Thyroid gland (tissue), 4 donors: ENCODE data around the gene PROB1. TPM values are rescaled to one million over a fixed set of nuclear protein-coding genes. Genes with fewer than 3 reads are reported as not detected.
"Not testable (repeated sequence)": the region's sequence is repeated elsewhere in the genome, so short reads cannot be mapped to it uniquely, and the experiment has no call there.

Experiments used
- DNase-seq, 2 donors: peaks; one replicate each; pipeline ENCODE4 v3.0.0-alpha.2; 2019
- H3K27ac ChIP-seq, 3 donors: fragments of 200-600 bp; sonication (generic); 1 replicate in 2 of 3; 2 replicates in 1 of 3; pipeline ENCODE4 v1.5.1; 2016 to 2019; ENCODE audit warnings: mild to moderate bottlenecking in 1 of 3, moderate library complexity in 1 of 3
- H3K27me3 ChIP-seq: fragments of 200-600 bp; sonication (generic); one replicate; pipeline ENCODE4 v1.5.1; 2019
- H3K36me3 ChIP-seq, 2 donors: fragments of 200-600 bp; sonication (generic); one replicate each; pipeline ENCODE4 v1.5.1; 2016 to 2019
- H3K4me1 ChIP-seq, 2 donors: fragments of 200-600 bp; sonication (generic); one replicate each; pipeline ENCODE4 v1.5.1; 2017 to 2019
- H3K4me3 ChIP-seq, 3 donors: fragments of 200-600 bp; sonication (generic); replicated peaks in 1 of 3; 1 replicate in 2 of 3; 2 replicates in 1 of 3; pipeline ENCODE4 v1.5.1; 2016; ENCODE audit warnings: mild to moderate bottlenecking in 1 of 3
- H3K9me3 ChIP-seq: fragments of 200-600 bp; sonication (generic); one replicate; pipeline ENCODE4 v1.5.1; 2017
- CTCF ChIP-seq, 6 experiments: fragments of 200-600 bp in 3 of 6; fragments of 450-650 bp in 3 of 6; sonication (generic) in 3 of 6; IDR thresholded peaks; one replicate each; pipeline ENCODE4 v1.5.1; 2016 to 2019; ENCODE audit warnings: antibody characterized with exemption in 6 of 6, mild to moderate bottlenecking in 2 of 6, inconsistent platforms in 1 of 6, moderate library complexity in 1 of 6
- POLR2A ChIP-seq, 2 donors: fragments of 450-650 bp; IDR thresholded peaks; one replicate each; pipeline ENCODE4 v1.6.1; 2017; ENCODE audit warnings: antibody characterized with exemption in 2 of 2, mild to moderate bottlenecking in 2 of 2, moderate library complexity in 1 of 2
- WGBS, 2 donors: methylation state at CpG; one replicate each; pipeline ENCODE4 v1.1.5; 2017; 5-methylcytosine and 5-hydroxymethylcytosine counted together
- intact Hi-C: fragments of 100-400 bp; cut with DNase I; formaldehyde crosslinking; loops from one replicate; pipeline ENCODE4 v1.15.1; 2023
- total RNA-seq, 4 donors: library from RNA; depleted of rRNA; stranded (reverse); fragments of >200 nt; gene quantifications; one replicate each; pipeline ENCODE4 v1.2.3, GENCODE V29; 2016

Gene PROB1
- total RNA-seq, 4 donors from 2014 or later = 1.6 to 4.2 (median 1.9) TPM

GRCh38 chr5:139354186-139354585 is 40.7 kb downstream of the PROB1 start:
- Histone ChIP-seq H3K4me1 (peaks cover 7 to 12% of the 10 kb centered on the region in 2 donors), H3K4me3 (no peak overlapping the region), H3K36me3 (no peaks in the 10 kb centered on the region), H3K9me3 (no peaks in the 10 kb centered on the region), H3K27me3 (no peaks in the 10 kb centered on the region), H3K27ac (no peak overlapping the region)
- WGBS, 2 donors = 77 to 96% methylated on average over 3 of the region's 3 CpGs
- TF ChIP-seq CTCF (IDR thresholded peaks at IDR 0.05) = no peak
- TF ChIP-seq POLR2A (IDR thresholded peaks at IDR 0.05) = no peak
- no peak for DNase-seq
- intact Hi-C loops = no loop called here

GRCh38 chr5:139347863-139348262 is 47.0 kb downstream of the PROB1 start:
- intact Hi-C loops = not testable (repeated sequence)

GRCh38 chr5:139345442-139345841 is 49.5 kb downstream of the PROB1 start:
- H3K9me3 ChIP-seq, H3K4me3 ChIP-seq, intact Hi-C loops, H3K27ac ChIP-seq, DNase-seq, H3K27me3 ChIP-seq, H3K36me3 ChIP-seq: not testable (repeated sequence)
- 94 to 97% methylated on average over 8 of the region's 8 CpGs for WGBS, 2 donors
- peaks cover 21 to 31% of the 10 kb centered on the region in 2 donors for H3K4me1 ChIP-seq

More at GRCh38 chr5:139347863-139348262, 47.0 kb downstream of the PROB1 start:
- not testable (repeated sequence) for DNase-seq, H3K4me3 ChIP-seq, H3K27ac ChIP-seq, H3K36me3 ChIP-seq, H3K9me3 ChIP-seq, H3K27me3 ChIP-seq
- peaks cover 12 to 28% of the 10 kb centered on the region in 2 donors for H3K4me1 ChIP-seq
- 94 to 97% methylated on average over 9 of the region's 9 CpGs for WGBS, 2 donors

GRCh38 chr5:139344177-139344576 is 50.7 kb downstream of the PROB1 start:
- H3K4me3 ChIP-seq = no peak overlapping the region
- 84 to 94% methylated on average over 2 of the region's 2 CpGs for WGBS, 2 donors
- intact Hi-C loops = loop anchor here (5.0 kb wide), 1 partner anchor 52 kb away; the partner anchor contains the start of gene MATR3

GRCh38 chr5:139343476-139343875 is 51.4 kb downstream of the PROB1 start:
- H3K27ac ChIP-seq = no peak overlapping the region
- DNase-seq = no peak
- H3K36me3 ChIP-seq = no peaks in the 10 kb centered on the region
- H3K4me3 ChIP-seq = peak overlapping the region in 1 of 3 donors; percentile 80
- intact Hi-C loops = loop anchor here (5.0 kb wide), 1 partner anchor 51 kb away; the partner anchor contains the start of gene MATR3
- H3K27me3 ChIP-seq = no peaks in the 10 kb centered on the region
- H3K9me3 ChIP-seq = no peaks in the 10 kb centered on the region
- WGBS, 2 donors = 89 to 93% methylated on average over 9 of the region's 9 CpGs
- peaks cover 14 to 26% of the 10 kb centered on the region in 2 donors for H3K4me1 ChIP-seq
- TF ChIP-seq POLR2A (IDR thresholded peaks at IDR 0.05) (no peak), CTCF (IDR thresholded peaks at IDR 0.05) (no peak)

More at GRCh38 chr5:139344177-139344576, 50.7 kb downstream of the PROB1 start:
- TF ChIP-seq POLR2A (IDR thresholded peaks at IDR 0.05) (no peak), CTCF (IDR thresholded peaks at IDR 0.05) (no peak)
- no peaks in the 10 kb centered on the region for H3K36me3 ChIP-seq
- no peak for DNase-seq
- H3K4me1 ChIP-seq = peaks cover 14 to 26% of the 10 kb centered on the region in 2 donors
- no peak overlapping the region for H3K27ac ChIP-seq
- H3K9me3 ChIP-seq = no peaks in the 10 kb centered on the region
- no peaks in the 10 kb centered on the region for H3K27me3 ChIP-seq

- no peak for DNase-seq
- no peaks in the 10 kb centered on the region for H3K27me3 ChIP-seq
- H3K36me3 ChIP-seq = no peaks in the 10 kb centered on the region
- 0% methylated on average over 16 of the region's 16 CpGs for WGBS, 2 donors
- peak overlapping the region; percentile 82 to 96 (median 95) for H3K27ac ChIP-seq
- no peaks in the 10 kb centered on the region for H3K9me3 ChIP-seq
- intact Hi-C loops = loop anchor here (5.0 kb wide), 1 partner anchor 50 kb away; the partner anchor contains the start of gene MATR3
- TF ChIP-seq POLR2A (IDR thresholded peaks at IDR 0.05) (no peak), CTCF (IDR thresholded peaks at IDR 0.05) (peak in 1 of 6 experiments; percentile 5)
- H3K4me1 ChIP-seq = peaks cover 14 to 26% of the 10 kb centered on the region in 2 donors
- peak overlapping the region; percentile 21 to 98 (median 80) for H3K4me3 ChIP-seq
Measured at GRCh38 chr5:139342423-139342723, 52.5 kb downstream of the PROB1 start.
